ENCODE measurements around the gene HACD2. TPM values are rescaled to one million over a fixed set of nuclear protein-coding genes. Genes with fewer than 3 reads are reported as not detected.

HACD2 gene
- polyA plus RNA-seq, 1 of the 3 experiments (the other 2 are of a cell fraction), result 13.8 TPM

DNA sequence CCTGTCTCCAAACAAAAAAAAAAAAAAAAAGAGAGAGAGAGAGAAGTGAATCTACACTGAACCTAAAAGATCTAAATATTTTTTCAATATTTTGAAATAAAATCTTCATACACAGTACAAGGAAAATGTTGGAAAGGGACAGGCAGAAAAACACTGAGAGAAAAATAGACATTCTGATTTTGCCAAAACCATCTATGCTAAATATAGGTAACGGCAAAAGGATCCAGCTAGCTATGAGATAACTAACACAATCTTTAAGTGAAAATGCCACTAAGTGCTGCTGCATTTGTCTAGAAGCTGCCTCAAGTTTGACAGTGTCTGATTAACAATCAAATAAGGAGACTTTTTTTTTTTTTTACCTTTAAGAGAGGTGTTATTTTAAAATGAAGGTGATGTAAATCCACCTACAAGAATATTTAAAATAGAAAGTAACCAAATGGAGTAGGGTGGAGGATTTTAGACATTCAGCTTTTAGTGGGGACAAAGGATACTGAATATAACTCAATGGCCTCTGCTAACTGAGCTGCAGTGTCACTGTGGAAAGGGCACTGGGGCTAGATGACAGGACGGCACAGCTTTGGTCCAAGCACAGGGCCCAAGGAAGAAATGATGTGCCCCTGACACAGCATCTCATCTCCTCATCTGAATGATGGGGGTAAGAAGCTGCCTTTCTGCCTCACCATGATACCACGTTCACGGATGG, 62.4 kb downstream of the HACD2 start:
- no peaks in the 10 kb centered on the region for H3K9me2 ChIP-seq
- no peak overlapping the region for H3K9ac ChIP-seq
- H3K27ac ChIP-seq (ENCODE audit: low read depth in 2 of 2, low read length in 1 of 2), result no peak overlapping the region
- no peaks in the 10 kb centered on the region for H4K20me1 ChIP-seq (ENCODE audit: insufficient read depth)
- H3K36me3 ChIP-seq (replicated peaks in 1 of 2; ENCODE audit: control insufficient read depth in 1 of 2, insufficient read depth in 2 of 2, low read length in 1 of 2), result peaks cover 6 to 11% of the 10 kb centered on the region in 2 experiments
- H3K27me3 ChIP-seq (ENCODE audit: insufficient read depth), result no peaks in the 10 kb centered on the region
- H3K4me2 ChIP-seq, result no peak overlapping the region
- no peak overlapping the region for H2AFZ ChIP-seq (ENCODE audit: low read depth)
- TF ChIP-seq RXRA (IDR thresholded peaks at IDR 0.05; ENCODE audit: borderline replicate concordance, low read depth) (no peak), TEAD4 (IDR thresholded peaks at IDR 0.05; ENCODE audit: borderline replicate concordance, insufficient read depth) (no peak), GATA2 (CRISPR knock-in tag; IDR thresholded peaks at IDR 0.05) (no peak), ELF1 (IDR thresholded peaks at IDR 0.05) (no peak), NRF1 (IDR thresholded peaks at IDR 0.05; ENCODE audit: low read depth, low read length) (no peak)
- TF ChIP-seq, protein P1, sequence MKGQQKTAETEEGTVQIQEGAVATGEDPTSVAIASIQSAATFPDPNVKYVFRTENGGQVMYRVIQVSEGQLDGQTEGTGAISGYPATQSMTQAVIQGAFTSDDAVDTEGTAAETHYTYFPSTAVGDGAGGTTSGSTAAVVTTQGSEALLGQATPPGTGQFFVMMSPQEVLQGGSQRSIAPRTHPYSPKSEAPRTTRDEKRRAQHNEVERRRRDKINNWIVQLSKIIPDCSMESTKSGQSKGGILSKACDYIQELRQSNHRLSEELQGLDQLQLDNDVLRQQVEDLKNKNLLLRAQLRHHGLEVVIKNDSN (IDR thresholded peaks at IDR 0.05; ENCODE audit: borderline replicate concordance, low read depth), result no peak
- TF ChIP-seq, protein P2, sequence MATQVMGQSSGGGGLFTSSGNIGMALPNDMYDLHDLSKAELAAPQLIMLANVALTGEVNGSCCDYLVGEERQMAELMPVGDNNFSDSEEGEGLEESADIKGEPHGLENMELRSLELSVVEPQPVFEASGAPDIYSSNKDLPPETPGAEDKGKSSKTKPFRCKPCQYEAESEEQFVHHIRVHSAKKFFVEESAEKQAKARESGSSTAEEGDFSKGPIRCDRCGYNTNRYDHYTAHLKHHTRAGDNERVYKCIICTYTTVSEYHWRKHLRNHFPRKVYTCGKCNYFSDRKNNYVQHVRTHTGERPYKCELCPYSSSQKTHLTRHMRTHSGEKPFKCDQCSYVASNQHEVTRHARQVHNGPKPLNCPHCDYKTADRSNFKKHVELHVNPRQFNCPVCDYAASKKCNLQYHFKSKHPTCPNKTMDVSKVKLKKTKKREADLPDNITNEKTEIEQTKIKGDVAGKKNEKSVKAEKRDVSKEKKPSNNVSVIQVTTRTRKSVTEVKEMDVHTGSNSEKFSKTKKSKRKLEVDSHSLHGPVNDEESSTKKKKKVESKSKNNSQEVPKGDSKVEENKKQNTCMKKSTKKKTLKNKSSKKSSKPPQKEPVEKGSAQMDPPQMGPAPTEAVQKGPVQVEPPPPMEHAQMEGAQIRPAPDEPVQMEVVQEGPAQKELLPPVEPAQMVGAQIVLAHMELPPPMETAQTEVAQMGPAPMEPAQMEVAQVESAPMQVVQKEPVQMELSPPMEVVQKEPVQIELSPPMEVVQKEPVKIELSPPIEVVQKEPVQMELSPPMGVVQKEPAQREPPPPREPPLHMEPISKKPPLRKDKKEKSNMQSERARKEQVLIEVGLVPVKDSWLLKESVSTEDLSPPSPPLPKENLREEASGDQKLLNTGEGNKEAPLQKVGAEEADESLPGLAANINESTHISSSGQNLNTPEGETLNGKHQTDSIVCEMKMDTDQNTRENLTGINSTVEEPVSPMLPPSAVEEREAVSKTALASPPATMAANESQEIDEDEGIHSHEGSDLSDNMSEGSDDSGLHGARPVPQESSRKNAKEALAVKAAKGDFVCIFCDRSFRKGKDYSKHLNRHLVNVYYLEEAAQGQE (IDR thresholded peaks at IDR 0.05; ENCODE audit: low read depth, low read length), result no peak
- 100% methylated on average over 1 of the region's 4 CpGs for WGBS (ENCODE audit: low lambda C conversion rate)
- no peaks in the 10 kb centered on the region for H3F3A ChIP-seq (replicated peaks; ENCODE audit: insufficient read depth)
- H3K9me3 ChIP-seq, result no peaks in the 10 kb centered on the region
- H3K4me3 ChIP-seq (ENCODE audit: low read depth in 2 of 2, low read length in 1 of 2), result no peak overlapping the region
- H3K79me2 ChIP-seq (ENCODE audit: insufficient read depth), result no peaks in the 10 kb centered on the region
- ChIA-PET POLR2A (interaction anchor here (0.7 kb wide), 1 partner anchor 194 kb away, joined by 4 read pairs; no protein-coding TSS in a partner anchor), CTCF (interaction anchor here (0.6 to 4.2 kb wide), 7 partner anchors 10 to 193 kb away, joined by 3 to 20 read pairs (median 3); no protein-coding TSS in a partner anchor)
- no peak for DNase-seq
- H3K4me1 ChIP-seq (ENCODE audit: control insufficient read depth in 1 of 2, insufficient read depth in 2 of 2, low read depth in 1 of 2, low read length in 1 of 2), result peaks cover 6 to 8% of the 10 kb centered on the region in 2 experiments; a peak in 2 of 4 replicates

DNA sequence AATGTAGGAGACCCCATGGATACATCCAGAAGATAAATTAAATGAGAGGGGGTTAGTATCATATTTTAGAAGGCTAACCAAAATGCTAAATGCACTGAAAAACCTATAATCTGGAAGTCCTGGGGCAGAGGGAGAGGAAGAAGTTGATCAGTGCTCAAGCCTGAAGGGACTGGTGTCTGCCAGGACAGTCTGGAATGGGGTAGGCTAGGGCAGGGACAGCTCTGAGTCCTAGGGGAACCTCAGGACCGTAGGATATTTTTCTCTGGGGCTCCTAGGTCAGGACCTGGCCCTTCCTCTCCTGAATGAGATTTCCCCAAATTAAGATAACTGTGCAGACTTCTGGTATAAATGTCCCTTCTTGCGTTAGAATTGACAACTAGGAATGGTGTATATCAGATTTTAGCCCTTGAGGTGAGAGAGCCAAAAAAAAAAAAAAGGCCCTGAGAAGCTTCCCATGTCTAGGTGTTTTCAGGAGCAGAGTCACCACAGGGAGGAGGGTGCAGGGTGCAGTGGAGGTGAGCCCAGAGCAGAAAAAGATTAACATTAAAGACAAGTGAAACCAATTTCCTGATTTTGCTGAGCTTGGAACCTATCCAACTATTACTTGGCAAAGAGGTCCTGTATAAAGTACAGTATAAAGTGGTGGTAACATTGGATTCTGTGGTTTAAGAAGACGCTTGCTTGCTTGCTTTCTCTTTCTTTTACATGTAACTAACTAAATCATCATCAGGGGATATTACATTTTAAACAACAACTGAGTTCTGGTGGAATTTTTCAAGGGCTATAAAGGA, 63.5 kb downstream of the HACD2 start:
- Histone ChIP-seq H3K79me2 (ENCODE audit: insufficient read depth) (no peaks in the 10 kb centered on the region), H3K4me3 (ENCODE audit: low read depth in 2 of 2, low read length in 1 of 2) (no peak overlapping the region), H3K27me3 (ENCODE audit: insufficient read depth) (no peaks in the 10 kb centered on the region), H3K36me3 (replicated peaks in 1 of 2; ENCODE audit: control insufficient read depth in 1 of 2, insufficient read depth in 2 of 2, low read length in 1 of 2) (peaks cover 2 to 3% of the 10 kb centered on the region in 2 experiments), H3K9me3 (no peaks in the 10 kb centered on the region), H3K27ac (ENCODE audit: low read depth in 2 of 2, low read length in 1 of 2) (no peak overlapping the region), H3K4me2 (peak overlapping the region; percentile 27; the same call in 1 of the 2 replicates), H4K20me1 (ENCODE audit: insufficient read depth) (no peaks in the 10 kb centered on the region), H3F3A (replicated peaks; ENCODE audit: insufficient read depth) (no peaks in the 10 kb centered on the region), H3K9me2 (no peaks in the 10 kb centered on the region), H3K4me1 (ENCODE audit: control insufficient read depth in 1 of 2, insufficient read depth in 2 of 2, low read depth in 1 of 2, low read length in 1 of 2) (peaks cover 6 to 8% of the 10 kb centered on the region in 2 experiments; a peak in 2 of 4 replicates), H2AFZ (ENCODE audit: low read depth) (no peak overlapping the region), H3K9ac (no peak overlapping the region)
- POLR2A ChIA-PET, result no interaction called here
- 84% methylated on average over 3 of the region's 3 CpGs for WGBS (ENCODE audit: low lambda C conversion rate)
- peak; percentile 46; the same call in 1 of the 2 replicates for TF ChIP-seq NFIC (IDR thresholded peaks at IDR 0.05; ENCODE audit: borderline replicate concordance)
- no peak for TF ChIP-seq GATA2 (CRISPR knock-in tag; IDR thresholded peaks at IDR 0.05)
- TF ChIP-seq FOSL2 (IDR thresholded peaks at IDR 0.05; ENCODE audit: borderline replicate concordance, low read depth), result no peak
- TF ChIP-seq NRF1 (IDR thresholded peaks at IDR 0.05; ENCODE audit: low read depth, low read length), result no peak
- DNase-seq, result no peak
- CTCF ChIA-PET, result interaction anchor here (1.1 to 4.2 kb wide), 3 partner anchors 11 to 192 kb away, joined by 3 to 20 read pairs (median 4); no protein-coding TSS in a partner anchor

All from SK-N-SH (cell line).